NCI-H146 treated with DMSO at 0.1 percent for 48 hours (cell line): ENCODE results near the gene ABHD14A.

ENCODE experiments used
- DNase-seq: peaks from one replicate; lab custom pipeline; 2025; ENCODE audit not compliant: unreplicated experiment; lab: John Stamatoyannopoulos, UW

The ABHD14A gene

DNA sequence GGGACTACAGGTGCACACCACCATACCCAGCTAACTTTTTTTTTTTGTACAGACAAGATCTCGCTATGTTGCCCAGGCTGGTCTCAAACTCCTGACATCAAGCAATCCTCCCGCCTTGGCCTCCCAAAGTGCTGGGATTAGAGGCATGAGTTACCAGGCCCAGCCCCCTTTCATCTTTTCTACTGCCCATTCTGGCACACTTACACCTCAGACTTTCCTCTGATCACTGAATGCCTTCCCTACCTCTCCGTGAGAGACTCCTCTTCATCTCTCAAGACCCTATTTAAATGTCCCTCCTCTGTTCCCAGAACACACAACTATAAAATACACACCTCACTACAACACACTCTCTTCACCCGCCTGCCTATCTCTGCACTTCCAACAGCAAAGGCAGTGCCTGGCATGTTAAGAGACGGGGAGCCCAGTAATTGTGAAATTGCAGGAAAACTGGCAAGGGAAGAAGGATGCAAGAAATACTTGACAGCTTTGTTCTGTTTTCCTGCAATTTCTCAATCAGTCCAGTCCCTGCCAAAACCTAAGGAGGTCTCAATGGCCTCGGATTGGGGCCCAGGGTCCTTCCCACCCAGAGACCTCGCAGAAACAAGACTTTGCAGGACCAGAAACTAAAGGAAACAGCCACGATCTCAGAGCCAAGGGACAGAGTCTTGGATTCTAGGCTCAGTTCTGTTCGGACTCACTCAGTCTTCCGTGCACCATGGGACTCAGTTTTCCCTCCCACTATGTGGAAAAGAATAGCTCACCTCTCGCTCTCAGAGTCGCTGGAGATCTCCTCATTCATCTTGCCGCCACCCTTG, 34.0 kb upstream of the ABHD14A start:
- DNase-seq = no peak

DNA sequence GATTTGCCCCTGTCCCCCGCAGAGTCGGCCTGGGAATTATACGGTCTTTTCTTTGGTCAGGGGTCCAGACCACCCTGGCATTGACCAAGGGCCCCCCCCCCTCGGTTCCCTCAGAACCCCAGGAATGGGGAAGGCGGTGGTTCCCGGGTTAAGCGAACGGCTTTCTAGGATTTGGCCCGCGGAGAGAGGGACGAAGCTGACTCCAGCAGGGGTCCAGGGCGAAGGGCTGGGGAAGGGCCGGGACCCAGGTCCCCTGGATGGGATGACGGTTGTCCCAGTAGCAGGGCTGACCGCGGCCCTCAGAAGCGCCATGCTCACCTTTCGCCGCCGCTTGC, 33.4 kb upstream of the ABHD14A start:
- no peak for DNase-seq

DNA sequence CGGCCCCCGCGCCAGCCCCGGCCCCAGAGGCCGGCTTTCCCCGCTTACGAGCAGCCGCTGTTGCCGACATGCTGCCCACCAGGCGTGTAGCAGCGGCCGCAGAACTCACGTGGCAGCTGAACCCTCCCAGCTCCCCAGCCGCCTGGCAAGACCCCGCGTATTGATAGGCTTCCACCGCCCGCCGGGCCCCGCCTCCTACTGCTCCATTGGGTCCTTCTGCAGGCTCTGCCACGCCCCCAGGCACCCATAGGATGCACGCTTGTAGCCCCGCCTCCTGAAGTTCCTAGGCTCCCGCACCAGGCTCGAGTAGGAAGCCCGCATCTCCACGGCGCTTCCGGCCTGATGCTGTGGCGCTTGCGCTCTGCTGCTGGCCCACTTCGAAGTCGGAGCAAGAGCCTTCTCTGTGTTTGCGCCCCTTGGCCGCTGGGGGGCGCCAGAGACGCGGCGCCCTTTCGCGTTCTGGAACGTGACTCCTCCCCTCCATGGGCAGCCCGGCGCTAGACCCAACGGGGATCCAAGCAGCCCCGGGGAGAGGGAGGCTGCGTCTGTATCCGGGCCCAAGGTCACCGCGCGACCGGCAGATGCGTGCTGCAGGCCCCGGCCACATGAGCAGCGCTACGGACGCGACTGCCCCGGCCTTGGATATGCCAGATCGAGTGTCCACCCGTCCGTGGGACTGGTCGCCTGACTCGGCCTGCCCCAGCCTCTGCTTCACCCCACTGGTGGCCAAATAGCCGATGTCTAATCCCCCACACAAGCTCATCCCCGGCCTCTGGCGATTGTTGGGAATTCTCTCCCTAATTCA, 32.9 kb upstream of the ABHD14A start, which contains the start of the genes PARP3 and RRP9:
PARP3 (plus strand) TSS at position 566 of the 805 bp plus-strand sequence. CDS start 993 bp downstream, outside the sequence.
RRP9 (minus strand) TSS at position 107 of the 805 bp plus-strand sequence; CDS start at position 70, 37 bp downstream.
- DNase-seq = peak; percentile 92

DNA sequence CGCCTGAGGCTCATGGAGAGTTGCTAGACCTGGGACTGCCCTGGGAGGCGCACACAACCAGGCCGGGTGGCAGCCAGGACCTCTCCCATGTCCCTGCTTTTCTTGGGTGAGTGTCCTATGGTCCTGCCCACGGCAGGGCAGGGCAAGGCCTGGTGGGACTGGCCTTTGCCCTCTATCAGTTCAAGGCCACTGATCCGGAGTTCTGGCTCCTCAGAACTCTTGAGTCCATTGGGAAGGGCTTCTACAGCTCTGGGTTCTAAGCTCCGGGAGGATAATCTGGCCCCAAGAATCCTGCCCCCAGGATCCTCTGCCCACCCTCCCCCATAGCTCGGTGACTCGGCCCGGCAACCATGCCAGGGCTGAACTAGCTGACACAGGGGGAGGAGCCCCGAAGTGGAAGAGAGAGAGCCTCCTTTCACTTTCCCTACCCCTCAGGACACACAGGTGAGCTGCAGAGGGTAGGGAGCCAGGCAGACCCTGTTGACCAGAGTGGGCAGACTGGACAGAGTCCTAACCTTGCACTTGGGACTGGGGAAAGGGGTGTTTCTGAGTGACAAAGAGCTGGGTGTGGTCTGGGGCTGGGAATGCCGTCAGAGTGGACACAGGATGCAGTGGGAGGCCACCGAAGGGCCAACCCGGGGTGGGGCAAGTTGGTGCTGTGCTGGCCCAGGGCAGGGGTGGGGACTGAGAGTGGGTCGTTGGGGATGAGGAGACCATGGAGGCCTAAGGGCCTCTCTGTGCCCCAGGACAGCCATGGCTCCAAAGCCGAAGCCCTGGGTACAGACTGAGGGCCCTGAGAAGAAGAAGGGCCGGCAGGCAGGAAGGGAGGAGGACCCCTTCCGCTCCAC, 32.0 kb upstream of the ABHD14A start:
- DNase-seq = no peak

DNA sequence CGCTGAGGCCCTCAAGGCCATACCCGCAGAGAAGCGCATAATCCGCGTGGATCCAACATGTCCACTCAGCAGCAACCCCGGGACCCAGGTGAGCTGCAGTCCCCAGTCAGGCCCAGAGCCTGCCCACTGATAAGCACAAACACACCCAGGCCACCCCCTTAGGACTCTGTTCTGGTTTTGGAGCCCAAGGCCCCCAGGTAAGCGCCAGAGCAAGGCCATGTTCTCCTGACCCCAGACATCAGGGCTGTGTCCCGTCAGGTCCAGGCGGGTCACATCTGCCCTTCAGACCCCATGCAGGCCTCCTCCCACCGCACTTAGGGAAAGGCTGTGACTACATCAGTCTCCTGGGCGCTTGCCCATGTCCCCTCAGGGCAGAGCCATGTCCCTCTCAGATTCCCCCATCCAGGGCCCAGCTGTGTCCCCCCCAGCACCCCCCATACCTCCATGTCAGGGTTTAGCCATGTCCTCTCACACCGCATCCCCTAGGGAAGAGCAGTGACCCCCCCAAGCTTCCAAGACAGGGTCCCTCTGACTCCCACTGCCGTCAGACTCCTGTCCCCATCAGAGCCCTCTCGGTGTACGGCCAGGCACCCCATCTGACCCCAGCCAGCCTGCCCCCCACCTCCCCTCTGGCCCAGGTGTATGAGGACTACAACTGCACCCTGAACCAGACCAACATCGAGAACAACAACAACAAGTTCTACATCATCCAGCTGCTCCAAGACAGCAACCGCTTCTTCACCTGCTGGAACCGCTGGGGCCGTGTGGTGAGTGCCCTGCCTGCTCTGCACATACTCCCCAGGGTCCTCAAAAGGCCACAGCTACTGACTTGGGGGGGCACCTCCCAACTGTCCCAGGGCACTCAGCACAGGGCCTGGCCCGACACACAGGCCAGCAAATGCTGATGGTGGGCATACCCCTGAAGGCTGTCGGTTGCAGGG, 31.1 kb upstream of the ABHD14A start:
- no peak for DNase-seq

DNA sequence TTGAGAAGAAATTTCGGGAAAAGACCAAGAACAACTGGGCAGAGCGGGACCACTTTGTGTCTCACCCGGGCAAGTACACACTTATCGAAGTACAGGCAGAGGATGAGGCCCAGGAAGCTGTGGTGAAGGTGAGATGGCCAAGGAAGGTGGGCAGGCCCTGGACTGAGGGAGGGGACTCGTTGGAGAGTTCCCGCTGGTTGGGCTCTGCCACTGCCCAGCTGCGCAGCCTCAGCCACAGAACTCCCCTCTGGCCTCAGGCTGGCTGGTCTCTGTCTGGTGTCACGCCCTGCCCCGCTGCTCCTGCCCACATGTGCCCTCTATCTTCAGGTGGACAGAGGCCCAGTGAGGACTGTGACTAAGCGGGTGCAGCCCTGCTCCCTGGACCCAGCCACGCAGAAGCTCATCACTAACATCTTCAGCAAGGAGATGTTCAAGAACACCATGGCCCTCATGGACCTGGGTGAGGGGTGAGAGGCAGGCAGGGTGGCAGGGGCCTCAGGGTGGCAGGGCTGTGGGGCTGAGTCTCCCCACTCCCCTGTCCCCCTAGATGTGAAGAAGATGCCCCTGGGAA, 30.3 kb upstream of the ABHD14A start:
- no peak for DNase-seq

DNA sequence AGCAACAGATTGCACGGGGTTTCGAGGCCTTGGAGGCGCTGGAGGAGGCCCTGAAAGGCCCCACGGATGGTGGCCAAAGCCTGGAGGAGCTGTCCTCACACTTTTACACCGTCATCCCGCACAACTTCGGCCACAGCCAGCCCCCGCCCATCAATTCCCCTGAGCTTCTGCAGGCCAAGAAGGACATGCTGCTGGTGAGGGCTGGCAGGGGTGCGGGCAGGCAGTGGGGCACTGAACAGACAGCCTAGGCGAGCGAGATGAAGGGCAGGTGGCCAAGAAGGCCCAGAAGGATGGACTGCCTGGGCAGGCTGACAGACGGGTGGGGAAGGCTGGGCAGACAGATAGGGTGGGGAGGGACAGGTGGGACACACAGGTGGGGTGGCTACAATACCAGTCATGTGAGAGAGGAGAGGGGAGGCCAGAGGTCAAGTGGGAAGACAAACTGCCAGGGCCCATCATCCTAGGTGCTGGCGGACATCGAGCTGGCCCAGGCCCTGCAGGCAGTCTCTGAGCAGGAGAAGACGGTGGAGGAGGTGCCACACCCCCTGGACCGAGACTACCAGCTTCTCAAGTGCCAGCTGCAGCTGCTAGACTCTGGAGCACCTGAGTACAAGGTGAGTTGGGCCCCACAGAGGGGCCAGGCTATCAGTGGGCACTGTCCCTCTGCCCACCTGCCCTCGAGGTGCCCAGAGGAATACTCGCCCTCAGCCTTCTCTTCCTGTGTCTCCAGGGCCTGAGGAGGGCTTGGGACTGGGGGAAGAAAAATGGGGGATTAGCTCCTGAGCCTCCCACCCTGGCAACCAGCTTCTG, 29.6 kb upstream of the ABHD14A start:
- DNase-seq = no peak

DNA sequence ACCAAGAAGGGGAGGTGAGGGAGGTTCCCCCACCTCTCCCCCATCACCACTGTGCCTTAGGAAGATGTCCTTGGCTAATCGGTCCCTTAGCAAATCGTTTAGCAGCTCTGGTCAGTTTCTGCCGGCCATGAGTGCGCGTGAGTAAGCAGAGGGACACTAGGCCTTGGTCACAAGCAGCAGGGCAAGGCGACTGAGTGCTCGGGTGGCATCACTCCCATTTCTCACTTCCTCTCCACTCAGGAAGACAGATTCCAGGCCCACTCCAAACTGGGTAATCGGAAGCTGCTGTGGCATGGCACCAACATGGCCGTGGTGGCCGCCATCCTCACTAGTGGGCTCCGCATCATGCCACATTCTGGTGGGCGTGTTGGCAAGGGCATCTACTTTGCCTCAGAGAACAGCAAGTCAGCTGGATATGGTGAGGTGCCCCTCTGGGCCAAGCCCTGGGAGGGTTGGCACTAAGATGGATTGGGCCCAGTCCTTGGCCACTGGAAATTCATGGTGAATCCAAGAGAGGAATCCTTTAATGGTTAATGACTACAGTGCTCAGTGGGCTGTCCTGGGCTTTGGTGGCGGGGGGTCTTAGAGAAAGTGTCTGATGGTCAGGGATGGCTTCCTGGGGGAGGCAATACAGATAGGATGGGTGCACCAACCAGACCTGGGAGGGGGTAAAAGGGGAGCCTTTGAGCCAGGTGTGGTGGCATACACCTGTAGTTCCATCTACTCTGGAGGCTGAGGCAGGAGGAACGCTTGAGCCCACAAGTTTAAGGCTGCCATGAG, 28.7 kb upstream of the ABHD14A start:
- DNase-seq = no peak

DNA sequence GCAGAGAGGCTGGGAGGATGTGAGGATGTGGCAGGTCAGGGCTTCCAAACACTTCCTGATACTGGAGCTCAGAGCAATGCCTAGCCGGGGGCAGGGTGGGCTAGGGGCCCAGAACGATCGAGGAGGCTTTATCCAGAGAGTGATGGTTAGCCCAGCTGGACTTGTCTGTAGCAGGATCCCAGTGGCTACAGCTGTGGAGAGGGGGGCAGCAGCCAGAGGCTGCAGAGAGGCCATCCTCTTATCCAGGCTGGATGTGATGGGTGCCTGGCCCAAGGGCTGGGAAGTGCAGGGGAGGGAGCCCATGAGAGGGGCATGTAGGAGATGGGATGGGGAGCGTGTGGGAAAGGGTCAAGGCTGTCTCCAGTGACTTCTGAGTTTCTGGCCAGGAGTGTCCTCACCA, 28.1 kb upstream of the ABHD14A start:
- no peak for DNase-seq

DNA sequence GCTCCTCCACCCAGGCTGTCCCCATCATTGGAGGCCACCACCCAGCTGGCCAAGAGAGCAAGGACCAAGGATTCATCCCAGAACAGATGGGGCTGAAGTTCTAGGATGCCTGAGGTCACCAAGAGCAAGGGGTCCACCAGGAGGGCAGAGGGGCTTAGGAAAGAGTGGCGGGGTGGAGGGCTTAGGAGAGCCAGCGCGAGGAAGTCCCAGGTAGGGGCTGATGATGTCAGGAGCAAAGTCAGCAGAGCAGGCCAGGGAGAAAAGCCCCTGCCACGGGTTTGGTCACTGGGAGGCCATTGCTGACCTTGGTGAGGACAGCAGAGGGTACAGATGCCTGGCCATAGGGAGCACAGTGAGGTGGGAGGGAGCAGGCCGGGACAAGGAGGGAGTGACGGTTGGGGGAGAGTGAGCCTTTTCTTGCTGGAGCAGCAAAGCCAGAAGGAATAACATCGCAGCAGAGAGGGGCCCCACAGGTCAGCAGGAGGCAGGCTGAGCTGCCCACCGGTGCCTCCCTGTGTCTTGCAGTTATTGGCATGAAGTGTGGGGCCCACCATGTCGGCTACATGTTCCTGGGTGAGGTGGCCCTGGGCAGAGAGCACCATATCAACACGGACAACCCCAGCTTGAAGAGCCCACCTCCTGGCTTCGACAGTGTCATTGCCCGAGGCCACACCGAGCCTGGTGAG, 27.5 kb upstream of the ABHD14A start:
- DNase-seq = no peak

DNA sequence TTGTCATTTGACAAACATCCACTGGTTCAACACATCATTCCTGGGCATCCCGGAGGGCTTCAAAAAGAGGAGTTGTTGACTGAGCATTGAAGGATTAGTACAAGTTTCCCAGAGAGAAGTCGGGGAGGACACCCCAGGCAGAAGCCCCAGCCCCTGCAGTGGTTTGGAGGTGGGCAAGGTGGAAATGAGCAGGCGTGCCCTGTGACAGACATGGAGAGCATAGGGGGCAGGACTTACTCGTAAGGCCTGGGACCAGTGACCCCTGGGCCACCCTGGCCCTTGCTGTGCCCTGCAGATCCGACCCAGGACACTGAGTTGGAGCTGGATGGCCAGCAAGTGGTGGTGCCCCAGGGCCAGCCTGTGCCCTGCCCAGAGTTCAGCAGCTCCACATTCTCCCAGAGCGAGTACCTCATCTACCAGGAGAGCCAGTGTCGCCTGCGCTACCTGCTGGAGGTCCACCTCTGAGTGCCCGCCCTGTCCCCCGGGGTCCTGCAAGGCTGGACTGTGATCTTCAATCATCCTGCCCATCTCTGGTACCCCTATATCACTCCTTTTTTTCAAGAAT, 26.8 kb upstream of the ABHD14A start:
- DNase-seq = no peak

DNA sequence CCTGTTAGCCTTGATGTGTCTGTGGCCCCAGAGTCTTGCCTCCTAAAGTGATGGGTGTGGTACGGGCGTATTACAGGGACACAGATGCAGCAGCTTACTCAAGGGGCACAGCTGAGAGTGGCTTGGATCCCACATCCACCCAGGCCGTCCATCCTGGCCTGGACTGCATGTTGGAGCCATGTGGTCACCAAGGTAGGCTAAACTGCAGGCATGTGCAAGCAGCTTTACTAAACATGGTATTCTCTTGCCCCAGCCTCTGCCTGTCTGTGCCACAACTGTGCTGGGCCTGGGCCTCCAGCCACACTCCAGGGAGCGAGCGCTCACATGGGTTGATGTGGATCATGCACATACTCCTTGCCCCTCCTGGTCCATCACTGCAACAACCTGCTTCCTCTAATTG, 25.7 kb upstream of the ABHD14A start:
- no peak for DNase-seq

DNA sequence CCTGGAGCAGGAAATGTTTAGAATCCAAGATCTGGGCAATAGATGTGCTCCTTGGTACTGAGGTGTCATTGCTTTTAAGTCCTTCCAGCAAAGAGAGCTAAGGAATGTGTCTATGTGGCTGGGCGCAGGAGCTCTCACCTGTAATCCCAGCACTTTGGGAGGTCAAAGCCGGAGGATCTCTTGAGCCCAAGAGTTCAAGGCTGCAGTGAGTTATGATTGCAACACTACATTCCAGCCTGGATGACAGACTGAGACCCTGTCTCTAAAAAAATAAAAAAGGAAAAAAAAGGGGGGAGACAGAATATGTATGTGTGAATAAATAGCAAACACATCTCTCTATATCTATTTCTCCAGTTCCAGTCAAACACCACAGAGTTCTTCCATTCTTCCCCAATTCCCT, 24.0 kb upstream of the ABHD14A start:
- DNase-seq = no peak

DNA sequence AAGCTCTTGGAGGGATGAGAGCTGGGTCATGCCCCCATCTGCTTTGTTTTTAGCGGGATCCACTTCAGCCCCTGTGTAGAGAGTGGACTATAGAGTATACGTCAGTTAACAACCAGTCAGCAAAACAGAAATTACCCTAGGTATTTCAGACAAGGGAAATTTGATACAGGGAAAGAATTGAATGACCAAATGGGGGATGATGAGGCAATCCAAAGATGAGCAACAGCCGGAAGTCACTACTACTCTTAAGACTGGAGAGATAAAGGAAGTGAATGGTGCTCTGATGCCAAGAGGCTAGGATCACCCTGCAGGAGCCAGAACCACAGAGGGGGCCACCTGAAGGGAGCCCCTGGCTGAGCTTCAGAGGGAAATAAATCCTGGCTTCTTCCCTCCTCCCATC, 21.4 kb upstream of the ABHD14A start:
- DNase-seq = no peak

DNA sequence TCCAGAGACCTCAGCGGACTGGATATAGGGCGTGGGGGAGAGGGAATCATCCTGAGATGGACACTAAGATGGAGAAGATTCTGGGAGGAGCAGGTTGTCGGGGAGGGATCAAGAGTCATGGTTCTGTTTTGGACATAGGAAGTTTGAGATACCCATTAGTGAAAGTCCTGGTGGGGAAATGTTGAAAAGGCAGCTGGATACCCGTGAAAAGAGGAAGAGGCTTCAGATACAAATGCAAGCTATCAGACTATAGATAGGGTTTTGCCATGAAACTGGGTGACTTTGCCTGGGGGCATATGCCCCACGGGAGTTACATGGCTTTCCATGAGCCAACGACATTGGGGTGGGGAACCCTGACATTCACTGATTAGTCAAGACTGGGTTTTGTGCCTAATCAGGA, 20.8 kb upstream of the ABHD14A start:
- no peak for DNase-seq

DNA sequence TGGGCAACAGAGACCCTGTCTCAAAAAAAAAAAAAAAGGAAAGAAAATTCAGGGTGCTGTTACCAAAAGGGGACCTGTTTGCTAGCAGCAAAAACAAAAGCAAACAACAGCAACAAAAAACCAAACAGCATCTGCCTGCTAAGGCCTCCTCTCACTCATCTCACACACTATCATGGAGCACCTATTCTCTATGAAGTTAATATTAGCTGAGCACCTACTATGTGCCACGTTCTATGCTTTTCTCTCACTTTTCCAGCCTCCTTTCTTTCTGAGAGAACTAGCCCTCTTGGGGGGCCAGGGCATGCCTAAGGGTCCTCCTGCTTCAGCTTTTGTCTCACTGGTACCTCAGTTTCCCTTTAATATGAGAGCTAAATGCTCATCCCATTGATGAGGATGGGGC, 20.2 kb upstream of the ABHD14A start:
- DNase-seq = no peak

DNA sequence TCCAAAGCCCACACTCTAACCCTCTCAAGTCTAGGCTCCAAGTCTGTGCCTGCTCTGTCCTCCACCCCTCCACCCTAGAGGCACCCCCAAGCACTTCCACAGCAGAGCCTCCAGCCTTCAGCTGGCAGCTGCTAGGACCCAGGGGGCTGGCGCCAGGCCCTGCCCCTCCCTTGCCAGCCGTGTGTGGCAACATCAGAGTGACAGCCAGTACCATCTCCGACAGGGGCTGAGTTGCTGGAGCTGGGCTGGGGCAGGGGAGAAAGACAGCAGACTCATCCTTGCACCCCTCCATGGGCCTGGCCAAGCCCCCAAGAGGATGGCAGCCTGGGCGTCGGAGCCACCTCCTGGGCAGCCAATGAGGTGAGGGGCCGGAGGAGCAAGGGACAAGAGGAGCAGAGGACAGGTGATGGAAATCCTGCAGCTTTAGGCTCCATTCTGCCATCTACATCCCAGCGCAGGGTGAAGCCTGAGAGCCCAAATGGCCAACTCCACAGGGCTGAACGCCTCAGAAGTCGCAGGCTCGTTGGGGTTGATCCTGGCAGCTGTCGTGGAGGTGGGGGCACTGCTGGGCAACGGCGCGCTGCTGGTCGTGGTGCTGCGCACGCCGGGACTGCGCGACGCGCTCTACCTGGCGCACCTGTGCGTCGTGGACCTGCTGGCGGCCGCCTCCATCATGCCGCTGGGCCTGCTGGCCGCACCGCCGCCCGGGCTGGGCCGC, 19.5 kb upstream of the ABHD14A start, which contains the start of gene GPR62:
GPR62 (plus strand) TSS at position 207 of the 718 bp plus-strand sequence; CDS start at position 479, 272 bp downstream.
- no peak for DNase-seq
